Measurements from ENCODE around the gene TXNDC5.

Gene TXNDC5

GRCh38 chr6:7909323-7910276 is 988 bp downstream of the TXNDC5 start (continued):
- 0 out of 2 replicates have a peak, but pooled peaks have one; percentile 44 for TF ChIP-seq ZNF692 (tag by site-specific recombination; IDR thresholded peaks at IDR 0.05)
- 0 out of 2 replicates have a peak, but pooled peaks have one; percentile 21 for TF ChIP-seq ZNF324 (tag by site-specific recombination; IDR thresholded peaks at IDR 0.05)
- TF ChIP-seq ZNF398 (tag by site-specific recombination; IDR thresholded peaks at IDR 0.05) = peak; percentile 31; the same call in 1 of the 2 replicates
- TF ChIP-seq HIC1 (tag by site-specific recombination; IDR thresholded peaks at IDR 0.05) = peak; percentile 51
- TF ChIP-seq MYNN (tag by site-specific recombination; IDR thresholded peaks at IDR 0.05; ENCODE audit: borderline replicate concordance) = 0 out of 2 replicates have a peak, but pooled peaks have one; percentile 38
- TF ChIP-seq GLIS2 (tag by site-specific recombination; IDR thresholded peaks at IDR 0.05) = peak; percentile 93
- peak; percentile 66; the same call in 1 of the 2 replicates for TF ChIP-seq ZBTB48 (tag by site-specific recombination; IDR thresholded peaks at IDR 0.05)
- TF ChIP-seq, protein P1, sequence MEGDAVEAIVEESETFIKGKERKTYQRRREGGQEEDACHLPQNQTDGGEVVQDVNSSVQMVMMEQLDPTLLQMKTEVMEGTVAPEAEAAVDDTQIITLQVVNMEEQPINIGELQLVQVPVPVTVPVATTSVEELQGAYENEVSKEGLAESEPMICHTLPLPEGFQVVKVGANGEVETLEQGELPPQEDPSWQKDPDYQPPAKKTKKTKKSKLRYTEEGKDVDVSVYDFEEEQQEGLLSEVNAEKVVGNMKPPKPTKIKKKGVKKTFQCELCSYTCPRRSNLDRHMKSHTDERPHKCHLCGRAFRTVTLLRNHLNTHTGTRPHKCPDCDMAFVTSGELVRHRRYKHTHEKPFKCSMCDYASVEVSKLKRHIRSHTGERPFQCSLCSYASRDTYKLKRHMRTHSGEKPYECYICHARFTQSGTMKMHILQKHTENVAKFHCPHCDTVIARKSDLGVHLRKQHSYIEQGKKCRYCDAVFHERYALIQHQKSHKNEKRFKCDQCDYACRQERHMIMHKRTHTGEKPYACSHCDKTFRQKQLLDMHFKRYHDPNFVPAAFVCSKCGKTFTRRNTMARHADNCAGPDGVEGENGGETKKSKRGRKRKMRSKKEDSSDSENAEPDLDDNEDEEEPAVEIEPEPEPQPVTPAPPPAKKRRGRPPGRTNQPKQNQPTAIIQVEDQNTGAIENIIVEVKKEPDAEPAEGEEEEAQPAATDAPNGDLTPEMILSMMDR (tag by site-specific recombination; IDR thresholded peaks at IDR 0.05) = 0 out of 2 replicates have a peak, but pooled peaks have one; percentile 30
- peak; percentile 73; the same call in 1 of the 2 replicates for TF ChIP-seq ZNF561 (tag by site-specific recombination; IDR thresholded peaks at IDR 0.05; ENCODE audit: borderline replicate concordance)
- TF ChIP-seq SCRT2 (tag by site-specific recombination; IDR thresholded peaks at IDR 0.05) = peak; percentile 79; the same call in 1 of the 2 replicates
- peak; percentile 27; the same call in 1 of the 2 replicates for TF ChIP-seq ZIC2 (tag by site-specific recombination; IDR thresholded peaks at IDR 0.05)
- TF ChIP-seq, protein P2, sequence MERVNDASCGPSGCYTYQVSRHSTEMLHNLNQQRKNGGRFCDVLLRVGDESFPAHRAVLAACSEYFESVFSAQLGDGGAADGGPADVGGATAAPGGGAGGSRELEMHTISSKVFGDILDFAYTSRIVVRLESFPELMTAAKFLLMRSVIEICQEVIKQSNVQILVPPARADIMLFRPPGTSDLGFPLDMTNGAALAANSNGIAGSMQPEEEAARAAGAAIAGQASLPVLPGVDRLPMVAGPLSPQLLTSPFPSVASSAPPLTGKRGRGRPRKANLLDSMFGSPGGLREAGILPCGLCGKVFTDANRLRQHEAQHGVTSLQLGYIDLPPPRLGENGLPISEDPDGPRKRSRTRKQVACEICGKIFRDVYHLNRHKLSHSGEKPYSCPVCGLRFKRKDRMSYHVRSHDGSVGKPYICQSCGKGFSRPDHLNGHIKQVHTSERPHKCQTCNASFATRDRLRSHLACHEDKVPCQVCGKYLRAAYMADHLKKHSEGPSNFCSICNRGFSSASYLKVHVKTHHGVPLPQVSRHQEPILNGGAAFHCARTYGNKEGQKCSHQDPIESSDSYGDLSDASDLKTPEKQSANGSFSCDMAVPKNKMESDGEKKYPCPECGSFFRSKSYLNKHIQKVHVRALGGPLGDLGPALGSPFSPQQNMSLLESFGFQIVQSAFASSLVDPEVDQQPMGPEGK (tag by site-specific recombination; IDR thresholded peaks at IDR 0.05) = peak; percentile 85
- TF ChIP-seq ZBTB8A (tag by site-specific recombination; IDR thresholded peaks at IDR 0.05) = peak; percentile 69
- TF ChIP-seq SP3 (tag by site-specific recombination; IDR thresholded peaks at IDR 0.05) = peak; percentile 67
- no peak for TF ChIP-seq ZNF558 (tag by site-specific recombination; IDR thresholded peaks at IDR 0.05)
- peak; percentile 67; the same call in 1 of the 2 replicates for TF ChIP-seq KLF7 (tag by site-specific recombination; IDR thresholded peaks at IDR 0.05; ENCODE audit: borderline replicate concordance)
- TF ChIP-seq ZNF76 (tag by site-specific recombination; IDR thresholded peaks at IDR 0.05; ENCODE audit: borderline replicate concordance, low read depth) = peak; percentile 87
- TF ChIP-seq ZNF521 (tag by site-specific recombination; IDR thresholded peaks at IDR 0.05) = no peak
- peak; percentile 87 for TF ChIP-seq ZNF335 (tag by site-specific recombination; conservative IDR thresholded peaks at IDR 0.05)
- 0 out of 2 replicates have a peak, but pooled peaks have one; percentile 53 for TF ChIP-seq ZNF2 (tag by site-specific recombination; IDR thresholded peaks at IDR 0.05)

All from HEK293 (cell line).